ENCODE results near the gene SLC4A2.

SLC4A2 gene

DNA sequence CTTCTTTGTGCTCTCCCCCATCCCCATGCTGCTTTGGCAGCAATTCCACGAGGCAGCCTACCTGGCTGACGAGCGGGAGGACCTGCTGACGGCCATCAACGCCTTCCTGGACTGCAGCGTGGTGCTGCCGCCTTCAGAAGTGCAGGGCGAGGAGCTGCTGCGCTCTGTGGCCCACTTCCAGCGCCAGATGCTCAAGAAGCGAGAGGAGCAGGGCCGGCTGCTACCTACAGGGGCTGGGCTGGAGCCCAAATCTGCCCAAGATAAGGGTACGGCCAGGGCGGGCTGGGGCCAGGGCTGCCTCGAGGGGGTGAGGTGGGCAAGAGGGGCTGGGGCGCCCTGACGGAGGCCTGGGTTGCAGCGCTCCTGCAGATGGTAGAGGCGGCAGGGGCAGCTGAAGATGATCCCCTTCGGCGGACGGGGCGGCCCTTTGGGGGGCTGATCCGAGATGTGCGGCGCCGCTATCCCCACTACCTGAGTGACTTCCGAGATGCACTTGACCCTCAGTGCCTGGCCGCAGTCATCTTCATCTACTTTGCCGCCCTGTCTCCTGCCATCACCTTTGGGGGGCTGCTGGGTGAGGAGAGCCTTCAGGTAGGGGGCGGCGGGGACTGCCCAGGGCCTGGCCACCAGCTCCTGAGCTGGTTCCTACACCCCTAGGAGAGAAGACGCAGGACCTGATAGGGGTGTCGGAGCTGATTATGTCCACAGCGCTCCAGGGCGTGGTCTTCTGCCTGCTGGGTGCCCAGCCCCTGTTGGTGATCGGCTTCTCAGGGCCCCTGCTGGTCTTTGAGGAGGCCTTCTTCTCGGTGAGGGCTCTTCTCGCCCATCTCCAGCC, 11.9 kb downstream of the SLC4A2 start:
- H3K4me1 Mint-ChIP-seq (ENCODE audit: low read depth) = no peaks in the 10 kb centered on the region

DNA sequence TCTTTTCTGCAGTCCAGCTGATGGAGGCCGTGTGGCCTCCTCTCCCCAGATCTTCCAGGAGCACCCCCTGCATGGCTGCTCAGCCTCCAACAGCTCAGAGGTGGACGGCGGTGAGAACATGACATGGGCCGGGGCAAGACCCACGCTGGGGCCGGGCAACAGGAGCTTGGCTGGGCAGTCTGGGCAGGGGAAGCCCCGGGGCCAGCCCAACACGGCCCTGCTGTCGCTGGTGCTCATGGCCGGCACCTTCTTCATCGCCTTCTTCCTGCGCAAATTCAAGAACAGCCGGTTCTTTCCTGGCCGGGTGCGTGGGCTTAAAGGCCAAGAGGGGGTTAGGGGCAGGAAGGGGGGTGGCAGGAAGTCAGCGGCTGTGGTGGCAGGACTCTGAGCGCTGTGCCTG, 14.6 kb downstream of the SLC4A2 start:
- Mint-ChIP-seq H3K27ac (no peak overlapping the region), H3K9me3 (no peaks in the 10 kb centered on the region), H3K4me3 (no peak overlapping the region), H3K27me3 (ENCODE audit: low read depth) (no peaks in the 10 kb centered on the region), H3K4me1 (ENCODE audit: low read depth) (peaks cover 8% of the 10 kb centered on the region), H3K36me3 (ENCODE audit: low read depth) (peaks cover 20% of the 10 kb centered on the region)

More for the DNA sequence above, 11.9 kb downstream of the SLC4A2 start:
- H3K9me3 Mint-ChIP-seq = no peaks in the 10 kb centered on the region
- H3K4me3 Mint-ChIP-seq = no peak overlapping the region
- no peak overlapping the region for H3K27ac Mint-ChIP-seq
- H3K36me3 Mint-ChIP-seq (ENCODE audit: low read depth) = peaks cover 19% of the 10 kb centered on the region
- H3K27me3 Mint-ChIP-seq (ENCODE audit: low read depth) = no peaks in the 10 kb centered on the region

DNA sequence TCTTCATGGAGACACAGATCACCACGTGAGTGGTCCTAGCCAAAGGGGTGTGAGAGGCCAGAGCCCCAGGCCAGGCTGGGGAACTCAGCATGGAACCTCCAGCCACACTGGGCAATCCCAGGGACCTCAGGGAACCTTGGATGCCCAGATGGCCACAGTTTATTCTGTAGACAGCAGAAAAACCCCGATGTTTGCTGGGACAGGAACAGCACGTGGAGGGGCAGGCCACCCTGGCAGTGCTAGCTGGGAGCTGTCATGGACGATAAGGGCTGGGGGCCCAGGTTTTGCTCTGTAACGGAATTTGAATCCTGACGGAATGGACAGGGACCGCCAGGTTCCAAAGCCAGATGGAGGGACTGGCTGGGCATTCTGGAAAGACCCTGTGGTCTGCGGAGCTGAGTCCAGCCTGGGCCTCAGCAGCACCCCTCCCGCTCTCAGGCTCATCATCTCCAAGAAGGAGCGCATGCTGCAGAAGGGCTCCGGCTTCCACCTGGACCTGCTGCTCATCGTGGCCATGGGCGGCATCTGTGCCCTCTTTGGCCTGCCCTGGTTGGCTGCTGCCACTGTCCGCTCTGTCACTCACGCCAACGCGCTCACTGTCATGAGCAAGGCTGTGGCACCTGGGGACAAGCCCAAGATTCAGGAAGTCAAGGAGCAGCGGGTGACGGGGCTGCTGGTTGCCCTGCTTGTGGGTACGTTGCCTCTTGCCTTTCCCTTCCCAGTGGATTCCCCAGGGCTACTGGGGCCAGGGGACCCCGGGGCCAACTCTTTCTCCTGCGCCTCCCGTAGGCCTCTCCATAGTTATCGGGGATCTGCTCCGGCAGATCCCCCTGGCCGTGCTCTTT, 15.7 kb downstream of the SLC4A2 start:
- Mint-ChIP-seq H3K27ac (no peak overlapping the region), H3K4me1 (ENCODE audit: low read depth) (peaks cover 15% of the 10 kb centered on the region), H3K4me3 (no peak overlapping the region), H3K27me3 (ENCODE audit: low read depth) (no peaks in the 10 kb centered on the region), H3K9me3 (no peaks in the 10 kb centered on the region), H3K36me3 (ENCODE audit: low read depth) (peaks cover 20% of the 10 kb centered on the region)

- Mint-ChIP-seq H3K27me3 (ENCODE audit: low read depth) (no peaks in the 10 kb centered on the region), H3K9me3 (no peaks in the 10 kb centered on the region), H3K27ac (no peak overlapping the region), H3K4me1 (ENCODE audit: low read depth) (peaks cover 15% of the 10 kb centered on the region), H3K36me3 (ENCODE audit: low read depth) (peaks cover 19% of the 10 kb centered on the region), H3K4me3 (no peak overlapping the region)
Measured at GRCh38 chr7:151075662-151075971, 16.2 kb downstream of the SLC4A2 start.

DNA sequence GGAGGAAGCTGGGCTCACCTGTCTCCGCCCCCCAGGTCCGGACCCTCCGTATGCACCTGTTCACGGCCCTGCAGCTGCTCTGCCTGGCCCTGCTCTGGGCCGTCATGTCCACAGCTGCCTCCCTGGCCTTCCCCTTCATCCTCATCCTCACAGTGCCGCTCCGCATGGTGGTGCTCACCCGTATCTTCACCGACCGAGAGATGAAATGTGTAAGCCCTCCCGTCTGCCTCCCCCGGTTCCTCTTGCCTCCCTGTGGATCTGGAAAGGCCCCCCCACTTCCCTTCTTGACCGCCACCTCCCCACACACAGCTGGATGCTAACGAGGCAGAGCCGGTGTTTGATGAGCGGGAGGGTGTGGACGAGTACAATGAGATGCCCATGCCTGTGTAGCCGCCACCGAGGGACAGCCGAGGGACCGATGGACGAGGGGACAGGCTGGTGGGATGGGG, 16.6 kb downstream of the SLC4A2 start:
- H3K27ac Mint-ChIP-seq = no peak overlapping the region
- H3K9me3 Mint-ChIP-seq = no peaks in the 10 kb centered on the region
- H3K4me3 Mint-ChIP-seq = no peak overlapping the region

DNA sequence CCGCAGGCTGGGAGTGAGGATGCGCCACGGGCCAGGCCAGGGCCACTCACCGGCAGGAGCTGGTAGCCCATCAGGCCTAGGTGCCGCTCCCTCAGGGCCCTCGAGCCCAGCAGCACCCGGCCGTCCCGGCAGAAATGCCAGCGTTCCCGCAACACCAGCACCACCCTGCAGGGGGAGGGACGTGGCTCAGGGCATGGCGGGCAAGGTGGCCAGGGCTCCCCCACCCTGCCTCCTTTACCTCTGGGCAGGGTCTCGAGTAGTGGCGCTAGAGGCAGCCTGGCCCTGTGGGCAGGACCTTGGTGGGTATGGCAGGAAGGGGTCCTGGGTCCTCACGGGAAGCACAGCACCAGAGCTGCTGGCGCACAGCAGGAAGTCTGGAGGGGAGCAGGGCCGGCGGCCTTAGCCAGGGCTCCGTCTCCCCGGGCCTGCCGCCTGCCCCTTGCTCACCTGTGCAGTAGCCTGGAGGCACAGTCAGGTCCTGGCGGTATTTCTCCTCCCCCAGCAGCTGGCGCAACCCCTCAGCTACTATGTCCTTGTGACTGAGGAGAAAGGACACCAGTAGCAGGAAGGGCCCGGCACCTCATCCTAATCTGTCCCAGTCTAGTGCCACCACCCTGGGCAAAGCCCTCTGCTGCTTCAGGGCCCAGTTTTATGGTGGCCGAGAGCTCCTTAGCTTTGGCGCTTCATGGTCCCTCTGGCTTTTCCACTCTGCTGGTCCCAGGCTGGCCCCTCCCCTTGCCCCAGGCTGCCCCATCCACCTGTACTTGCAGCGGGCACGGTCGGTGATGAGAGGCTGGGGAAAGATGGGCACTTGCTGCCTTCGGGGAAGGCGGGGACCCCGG, 17.7 kb downstream of the SLC4A2 start:
- Mint-ChIP-seq H3K27me3 (ENCODE audit: low read depth) (no peaks in the 10 kb centered on the region), H3K9me3 (no peaks in the 10 kb centered on the region), H3K27ac (no peak overlapping the region), H3K4me3 (no peak overlapping the region), H3K36me3 (ENCODE audit: low read depth) (peaks cover 14% of the 10 kb centered on the region), H3K4me1 (ENCODE audit: low read depth) (peaks cover 15% of the 10 kb centered on the region)

More for the DNA sequence above, 16.6 kb downstream of the SLC4A2 start:
- H3K27me3 Mint-ChIP-seq (ENCODE audit: low read depth) = no peaks in the 10 kb centered on the region
- H3K36me3 Mint-ChIP-seq (ENCODE audit: low read depth) = peaks cover 16% of the 10 kb centered on the region
- peaks cover 15% of the 10 kb centered on the region for H3K4me1 Mint-ChIP-seq (ENCODE audit: low read depth)

GRCh38 chr7:151077705-151078232, 18.4 kb downstream of the SLC4A2 start:
- peaks cover 14% of the 10 kb centered on the region for H3K36me3 Mint-ChIP-seq (ENCODE audit: low read depth)
- H3K9me3 Mint-ChIP-seq = no peaks in the 10 kb centered on the region
- peak overlapping the region; percentile 26 for H3K27ac Mint-ChIP-seq
- peak overlapping the region; percentile 65 for H3K4me3 Mint-ChIP-seq
- H3K27me3 Mint-ChIP-seq (ENCODE audit: low read depth) = no peaks in the 10 kb centered on the region
- H3K4me1 Mint-ChIP-seq (ENCODE audit: low read depth) = peaks cover 17% of the 10 kb centered on the region

GRCh38 chr7:151078233-151079040, 19.0 kb downstream of the SLC4A2 start:
- peaks cover 16% of the 10 kb centered on the region for H3K36me3 Mint-ChIP-seq (ENCODE audit: low read depth)
- H3K27me3 Mint-ChIP-seq (ENCODE audit: low read depth) = no peaks in the 10 kb centered on the region
- H3K9me3 Mint-ChIP-seq = no peaks in the 10 kb centered on the region
- H3K4me3 Mint-ChIP-seq = peak overlapping the region; percentile 78
- H3K4me1 Mint-ChIP-seq (ENCODE audit: low read depth) = peaks cover 19% of the 10 kb centered on the region
- peak overlapping the region; percentile 26 for H3K27ac Mint-ChIP-seq

- H3K4me1 Mint-ChIP-seq (ENCODE audit: low read depth) = peaks cover 19% of the 10 kb centered on the region
- peaks cover under 1% of the 10 kb centered on the region for H3K27me3 Mint-ChIP-seq (ENCODE audit: low read depth)
- H3K9me3 Mint-ChIP-seq = no peaks in the 10 kb centered on the region
- peak overlapping the region; percentile 76 for H3K27ac Mint-ChIP-seq
- peak overlapping the region; percentile 89 for H3K4me3 Mint-ChIP-seq
- H3K36me3 Mint-ChIP-seq (ENCODE audit: low read depth) = peaks cover 16% of the 10 kb centered on the region
Measured at GRCh38 chr7:151079199-151079910, 20.0 kb downstream of the SLC4A2 start.

GRCh38 chr7:151080067-151080521, 20.7 kb downstream of the SLC4A2 start:
- Mint-ChIP-seq H3K9me3 (no peaks in the 10 kb centered on the region), H3K36me3 (ENCODE audit: low read depth) (peaks cover 16% of the 10 kb centered on the region), H3K27ac (peak overlapping the region; percentile 76), H3K27me3 (ENCODE audit: low read depth) (peaks cover 8% of the 10 kb centered on the region), H3K4me3 (peak overlapping the region; percentile 89), H3K4me1 (ENCODE audit: low read depth) (peaks cover 22% of the 10 kb centered on the region)

GRCh38 chr7:151080522-151081169, 21.3 kb downstream of the SLC4A2 start, which contains the start of gene FASTK:
Gene FASTK (minus strand): TSS chr7:151080809. CDS start chr7:151080766, 43 bp downstream.
- H3K27ac Mint-ChIP-seq = peak within 1 kb of the TSS; percentile 76
- peaks cover 12% of the 10 kb centered on the region for H3K36me3 Mint-ChIP-seq (ENCODE audit: low read depth)
- H3K27me3 Mint-ChIP-seq (ENCODE audit: low read depth) = peaks cover 14% of the 10 kb centered on the region
- peak within 1 kb of the TSS; percentile 92 for H3K4me3 Mint-ChIP-seq
- H3K9me3 Mint-ChIP-seq = no peaks in the 10 kb centered on the region
- H3K4me1 Mint-ChIP-seq (ENCODE audit: low read depth) = peaks cover 28% of the 10 kb centered on the region

Data from T-helper 1 cell treated with Interleukin-12 subunit alpha and Interleukin-12 subunit beta and Interleukin-4 antibody, amounts not matched to agents 30 μg/mL and 1 μg/mL, for 36 hours (primary cell).